Measurements from ENCODE around the gene TADA2B. TPM values are rescaled to one million over a fixed set of nuclear protein-coding genes. Genes with fewer than 3 reads are reported as not detected.

Gene TADA2B
- total and polyA plus RNA-seq, 2 experiments from 2014 or later, result 3.6 to 11.4 TPM

DNA sequence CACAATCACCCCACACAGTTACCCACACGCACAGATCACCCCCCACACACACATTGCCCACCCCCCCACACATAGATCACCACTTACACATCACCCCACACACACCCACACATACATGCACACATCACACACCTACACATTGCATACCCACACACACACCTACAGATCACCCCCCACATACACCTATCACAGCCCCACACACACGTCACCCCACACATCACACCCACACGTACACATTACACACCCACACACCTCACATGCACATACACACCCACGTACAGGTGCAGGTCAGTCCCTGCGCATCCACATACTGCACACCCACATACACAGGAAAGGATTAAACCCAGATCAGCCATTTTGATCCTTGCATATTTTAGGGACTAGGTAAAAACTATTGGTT, 15.3 kb upstream of the TADA2B start:
- Mint-ChIP-seq H3K27ac (no peak overlapping the region), H3K4me1 (peaks cover 17% of the 10 kb centered on the region), H3K9me3 (no peaks in the 10 kb centered on the region), H3K4me3 (no peak overlapping the region), H3K36me3 (ENCODE audit: low read depth) (peaks cover 65% of the 10 kb centered on the region), H3K27me3 (ENCODE audit: insufficient read depth, low read depth, poor library complexity) (peaks cover 9% of the 10 kb centered on the region)
- Histone ChIP-seq H3K4me3 (no peak overlapping the region), H3K36me3 (ENCODE audit: insufficient read depth) (peaks cover 6% of the 10 kb centered on the region), H3K4me1 (ENCODE audit: insufficient read depth) (no peaks in the 10 kb centered on the region; the same call in 1 of the 2 replicates), H3K79me2 (replicated peaks; ENCODE audit: insufficient read depth) (no peaks in the 10 kb centered on the region), H3K4me2 (no peak overlapping the region), H3K27ac (ENCODE audit: low read depth) (no peak overlapping the region), H3K9me2 (ENCODE audit: insufficient read depth) (no peaks in the 10 kb centered on the region), H4K20me1 (replicated peaks; ENCODE audit: insufficient read depth) (peaks cover 7% of the 10 kb centered on the region), H3K27me3 (ENCODE audit: insufficient read depth) (no peaks in the 10 kb centered on the region), H3F3A (replicated peaks; ENCODE audit: low read depth) (no peaks in the 10 kb centered on the region), H2AFZ (no peak overlapping the region)
- DNase-seq (ENCODE audit: low spot score) (no peak), ATAC-seq (no peak)
- TF ChIP-seq, protein P1, sequence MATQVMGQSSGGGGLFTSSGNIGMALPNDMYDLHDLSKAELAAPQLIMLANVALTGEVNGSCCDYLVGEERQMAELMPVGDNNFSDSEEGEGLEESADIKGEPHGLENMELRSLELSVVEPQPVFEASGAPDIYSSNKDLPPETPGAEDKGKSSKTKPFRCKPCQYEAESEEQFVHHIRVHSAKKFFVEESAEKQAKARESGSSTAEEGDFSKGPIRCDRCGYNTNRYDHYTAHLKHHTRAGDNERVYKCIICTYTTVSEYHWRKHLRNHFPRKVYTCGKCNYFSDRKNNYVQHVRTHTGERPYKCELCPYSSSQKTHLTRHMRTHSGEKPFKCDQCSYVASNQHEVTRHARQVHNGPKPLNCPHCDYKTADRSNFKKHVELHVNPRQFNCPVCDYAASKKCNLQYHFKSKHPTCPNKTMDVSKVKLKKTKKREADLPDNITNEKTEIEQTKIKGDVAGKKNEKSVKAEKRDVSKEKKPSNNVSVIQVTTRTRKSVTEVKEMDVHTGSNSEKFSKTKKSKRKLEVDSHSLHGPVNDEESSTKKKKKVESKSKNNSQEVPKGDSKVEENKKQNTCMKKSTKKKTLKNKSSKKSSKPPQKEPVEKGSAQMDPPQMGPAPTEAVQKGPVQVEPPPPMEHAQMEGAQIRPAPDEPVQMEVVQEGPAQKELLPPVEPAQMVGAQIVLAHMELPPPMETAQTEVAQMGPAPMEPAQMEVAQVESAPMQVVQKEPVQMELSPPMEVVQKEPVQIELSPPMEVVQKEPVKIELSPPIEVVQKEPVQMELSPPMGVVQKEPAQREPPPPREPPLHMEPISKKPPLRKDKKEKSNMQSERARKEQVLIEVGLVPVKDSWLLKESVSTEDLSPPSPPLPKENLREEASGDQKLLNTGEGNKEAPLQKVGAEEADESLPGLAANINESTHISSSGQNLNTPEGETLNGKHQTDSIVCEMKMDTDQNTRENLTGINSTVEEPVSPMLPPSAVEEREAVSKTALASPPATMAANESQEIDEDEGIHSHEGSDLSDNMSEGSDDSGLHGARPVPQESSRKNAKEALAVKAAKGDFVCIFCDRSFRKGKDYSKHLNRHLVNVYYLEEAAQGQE (IDR thresholded peaks at IDR 0.05; ENCODE audit: unreplicated experiment), result no peak
- no peak for TF ChIP-seq ZNF114 (CRISPR knock-in tag; IDR thresholded peaks at IDR 0.05)
- no peak for TF ChIP-seq CREB1 (CRISPR knock-in tag; IDR thresholded peaks at IDR 0.05; ENCODE audit: low read depth)
- TF ChIP-seq NANOG (IDR thresholded peaks at IDR 0.05; ENCODE audit: borderline replicate concordance), result no peak
- TF ChIP-seq POLR2AphosphoS5 (IDR thresholded peaks at IDR 0.05; ENCODE audit: low read depth), result no peak
- no peak for TF ChIP-seq ZNF331 (CRISPR knock-in tag; IDR thresholded peaks at IDR 0.05; ENCODE audit: low read depth)
- TF ChIP-seq, protein P2, sequence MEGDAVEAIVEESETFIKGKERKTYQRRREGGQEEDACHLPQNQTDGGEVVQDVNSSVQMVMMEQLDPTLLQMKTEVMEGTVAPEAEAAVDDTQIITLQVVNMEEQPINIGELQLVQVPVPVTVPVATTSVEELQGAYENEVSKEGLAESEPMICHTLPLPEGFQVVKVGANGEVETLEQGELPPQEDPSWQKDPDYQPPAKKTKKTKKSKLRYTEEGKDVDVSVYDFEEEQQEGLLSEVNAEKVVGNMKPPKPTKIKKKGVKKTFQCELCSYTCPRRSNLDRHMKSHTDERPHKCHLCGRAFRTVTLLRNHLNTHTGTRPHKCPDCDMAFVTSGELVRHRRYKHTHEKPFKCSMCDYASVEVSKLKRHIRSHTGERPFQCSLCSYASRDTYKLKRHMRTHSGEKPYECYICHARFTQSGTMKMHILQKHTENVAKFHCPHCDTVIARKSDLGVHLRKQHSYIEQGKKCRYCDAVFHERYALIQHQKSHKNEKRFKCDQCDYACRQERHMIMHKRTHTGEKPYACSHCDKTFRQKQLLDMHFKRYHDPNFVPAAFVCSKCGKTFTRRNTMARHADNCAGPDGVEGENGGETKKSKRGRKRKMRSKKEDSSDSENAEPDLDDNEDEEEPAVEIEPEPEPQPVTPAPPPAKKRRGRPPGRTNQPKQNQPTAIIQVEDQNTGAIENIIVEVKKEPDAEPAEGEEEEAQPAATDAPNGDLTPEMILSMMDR (conservative IDR thresholded peaks at IDR 0.05; ENCODE audit: low read depth in 2 of 2), result no peak
- TF ChIP-seq, protein P3, sequence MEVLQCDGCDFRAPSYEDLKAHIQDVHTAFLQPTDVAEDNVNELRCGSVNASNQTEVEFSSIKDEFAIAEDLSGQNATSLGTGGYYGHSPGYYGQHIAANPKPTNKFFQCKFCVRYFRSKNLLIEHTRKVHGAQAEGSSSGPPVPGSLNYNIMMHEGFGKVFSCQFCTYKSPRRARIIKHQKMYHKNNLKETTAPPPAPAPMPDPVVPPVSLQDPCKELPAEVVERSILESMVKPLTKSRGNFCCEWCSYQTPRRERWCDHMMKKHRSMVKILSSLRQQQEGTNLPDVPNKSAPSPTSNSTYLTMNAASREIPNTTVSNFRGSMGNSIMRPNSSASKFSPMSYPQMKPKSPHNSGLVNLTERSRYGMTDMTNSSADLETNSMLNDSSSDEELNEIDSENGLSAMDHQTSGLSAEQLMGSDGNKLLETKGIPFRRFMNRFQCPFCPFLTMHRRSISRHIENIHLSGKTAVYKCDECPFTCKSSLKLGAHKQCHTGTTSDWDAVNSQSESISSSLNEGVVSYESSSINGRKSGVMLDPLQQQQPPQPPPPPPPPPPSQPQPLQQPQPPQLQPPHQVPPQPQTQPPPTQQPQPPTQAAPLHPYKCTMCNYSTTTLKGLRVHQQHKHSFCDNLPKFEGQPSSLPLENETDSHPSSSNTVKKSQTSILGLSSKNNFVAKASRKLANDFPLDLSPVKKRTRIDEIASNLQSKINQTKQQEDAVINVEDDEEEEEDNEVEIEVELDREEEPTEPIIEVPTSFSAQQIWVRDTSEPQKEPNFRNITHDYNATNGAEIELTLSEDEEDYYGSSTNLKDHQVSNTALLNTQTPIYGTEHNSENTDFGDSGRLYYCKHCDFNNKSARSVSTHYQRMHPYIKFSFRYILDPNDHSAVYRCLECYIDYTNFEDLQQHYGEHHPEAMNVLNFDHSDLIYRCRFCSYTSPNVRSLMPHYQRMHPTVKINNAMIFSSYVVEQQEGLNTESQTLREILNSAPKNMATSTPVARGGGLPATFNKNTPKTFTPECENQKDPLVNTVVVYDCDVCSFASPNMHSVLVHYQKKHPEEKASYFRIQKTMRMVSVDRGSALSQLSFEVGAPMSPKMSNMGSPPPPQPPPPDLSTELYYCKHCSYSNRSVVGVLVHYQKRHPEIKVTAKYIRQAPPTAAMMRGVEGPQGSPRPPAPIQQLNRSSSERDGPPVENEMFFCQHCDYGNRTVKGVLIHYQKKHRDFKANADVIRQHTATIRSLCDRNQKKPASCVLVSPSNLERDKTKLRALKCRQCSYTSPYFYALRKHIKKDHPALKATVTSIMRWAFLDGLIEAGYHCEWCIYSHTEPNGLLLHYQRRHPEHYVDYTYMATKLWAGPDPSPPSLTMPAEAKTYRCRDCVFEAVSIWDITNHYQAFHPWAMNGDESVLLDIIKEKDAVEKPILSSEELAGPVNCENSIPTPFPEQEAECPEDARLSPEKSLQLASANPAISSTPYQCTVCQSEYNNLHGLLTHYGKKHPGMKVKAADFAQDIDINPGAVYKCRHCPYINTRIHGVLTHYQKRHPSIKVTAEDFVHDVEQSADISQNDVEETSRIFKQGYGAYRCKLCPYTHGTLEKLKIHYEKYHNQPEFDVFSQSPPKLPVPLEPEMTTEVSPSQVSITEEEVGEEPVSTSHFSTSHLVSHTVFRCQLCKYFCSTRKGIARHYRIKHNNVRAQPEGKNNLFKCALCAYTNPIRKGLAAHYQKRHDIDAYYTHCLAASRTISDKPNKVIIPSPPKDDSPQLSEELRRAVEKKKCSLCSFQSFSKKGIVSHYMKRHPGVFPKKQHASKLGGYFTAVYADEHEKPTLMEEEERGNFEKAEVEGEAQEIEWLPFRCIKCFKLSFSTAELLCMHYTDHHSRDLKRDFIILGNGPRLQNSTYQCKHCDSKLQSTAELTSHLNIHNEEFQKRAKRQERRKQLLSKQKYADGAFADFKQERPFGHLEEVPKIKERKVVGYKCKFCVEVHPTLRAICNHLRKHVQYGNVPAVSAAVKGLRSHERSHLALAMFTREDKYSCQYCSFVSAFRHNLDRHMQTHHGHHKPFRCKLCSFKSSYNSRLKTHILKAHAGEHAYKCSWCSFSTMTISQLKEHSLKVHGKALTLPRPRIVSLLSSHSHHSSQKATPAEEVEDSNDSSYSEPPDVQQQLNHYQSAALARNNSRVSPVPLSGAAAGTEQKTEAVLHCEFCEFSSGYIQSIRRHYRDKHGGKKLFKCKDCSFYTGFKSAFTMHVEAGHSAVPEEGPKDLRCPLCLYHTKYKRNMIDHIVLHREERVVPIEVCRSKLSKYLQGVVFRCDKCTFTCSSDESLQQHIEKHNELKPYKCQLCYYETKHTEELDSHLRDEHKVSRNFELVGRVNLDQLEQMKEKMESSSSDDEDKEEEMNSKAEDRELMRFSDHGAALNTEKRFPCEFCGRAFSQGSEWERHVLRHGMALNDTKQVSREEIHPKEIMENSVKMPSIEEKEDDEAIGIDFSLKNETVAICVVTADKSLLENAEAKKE (CRISPR knock-in tag; IDR thresholded peaks at IDR 0.05), result no peak

Data from GM23338 (cell line).